UCSD-AML1 (cell line): Measurements from ENCODE around the gene G2E3.
"Not testable (repeated sequence)": the region's sequence is repeated elsewhere in the genome, so short reads cannot be mapped to it uniquely, and the experiment has no call there.

Experiments used
- DNase-seq: peaks from one replicate; lab custom pipeline; 2025; ENCODE audit not compliant: unreplicated experiment; lab: John Stamatoyannopoulos, UW

G2E3 gene

GRCh38 chr14:30560581-30560980 is 1.6 kb downstream of the G2E3 start:
- no peak for DNase-seq

DNA sequence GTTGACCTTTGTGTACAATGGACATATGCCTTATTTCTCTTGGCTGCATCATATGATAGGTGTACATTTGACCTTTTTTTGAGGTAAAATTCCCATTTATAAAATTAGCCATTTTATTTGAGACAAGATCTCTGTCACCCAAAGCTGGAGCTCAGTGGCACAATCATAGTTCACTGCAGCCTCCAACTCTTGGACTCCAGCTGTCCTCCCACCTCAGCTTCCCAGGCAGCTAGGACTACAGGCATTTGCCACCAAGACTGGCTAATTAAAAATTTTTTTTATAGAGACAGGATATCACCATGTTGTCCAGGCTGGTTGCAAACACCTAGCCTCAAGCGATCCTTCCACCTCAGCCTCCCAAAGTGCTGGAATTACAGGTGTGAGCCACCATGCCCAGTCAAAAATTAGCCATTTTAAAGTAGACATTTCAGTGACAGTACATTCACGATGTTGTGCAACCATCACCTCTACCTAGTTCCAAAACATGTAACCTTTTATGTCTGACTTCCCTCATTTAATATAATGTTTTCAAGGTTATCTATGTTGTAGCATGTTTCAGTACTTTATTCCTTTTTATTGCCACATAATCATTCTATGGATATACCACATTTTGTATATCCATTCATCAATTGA is 5.4 kb downstream of the G2E3 start:
- DNase-seq = no peak

GRCh38 chr14:30564868-30565248 is 5.9 kb downstream of the G2E3 start:
- DNase-seq = no peak

DNA sequence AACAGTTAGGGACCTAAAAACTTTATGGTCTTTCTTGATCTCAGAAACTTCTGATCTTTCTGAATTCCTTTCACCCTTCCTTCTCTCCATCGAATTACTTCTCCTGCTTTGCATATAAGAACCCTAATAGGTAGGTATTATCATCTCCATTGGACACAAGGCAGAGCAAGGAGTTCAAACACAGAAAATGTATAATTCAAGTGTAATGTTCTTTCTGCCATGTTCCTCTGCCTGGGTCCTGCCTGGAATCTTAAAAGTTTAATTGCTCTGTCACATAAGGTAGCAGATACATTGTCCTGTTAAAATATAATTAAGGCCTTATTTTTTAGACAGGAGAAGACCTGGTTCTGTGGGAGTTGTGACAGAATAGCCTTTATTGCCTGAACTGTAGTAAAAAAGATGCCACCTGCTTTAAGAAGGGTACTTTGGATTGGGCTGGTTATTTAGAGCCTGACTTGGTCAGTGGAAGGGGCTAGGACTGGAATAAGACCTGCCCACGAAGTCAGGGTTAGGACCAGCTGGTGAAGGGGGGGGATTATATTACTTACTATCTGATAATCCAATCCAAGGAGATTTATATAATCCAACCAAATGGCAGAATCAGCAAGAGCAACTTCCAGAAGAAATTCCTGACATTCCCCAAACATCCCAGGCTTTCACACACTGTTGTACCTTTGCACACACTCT is 10.4 kb downstream of the G2E3 start:
- no peak for DNase-seq

GRCh38 chr14:30569903-30570226 is 10.9 kb downstream of the G2E3 start:
- no peak for DNase-seq

DNA sequence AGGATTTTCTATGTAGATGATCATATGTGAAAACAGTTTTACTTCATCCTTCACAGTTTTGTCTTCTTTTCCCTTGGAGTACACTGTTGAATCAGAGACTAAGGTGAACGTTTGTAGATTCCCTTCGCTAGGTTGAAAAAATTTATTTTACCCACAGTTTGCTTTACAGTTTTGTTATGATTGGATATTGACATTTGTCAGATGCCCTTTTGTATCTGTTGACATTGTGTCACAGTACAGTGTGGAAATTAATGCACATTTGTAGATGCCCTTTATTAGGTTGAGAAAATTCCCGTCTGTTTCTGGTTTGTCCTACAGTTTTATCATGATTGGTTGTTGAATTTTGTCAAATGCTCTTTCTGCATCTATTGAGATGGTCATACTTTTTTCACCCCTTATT is 13.3 kb downstream of the G2E3 start:
- no peak for DNase-seq

DNA sequence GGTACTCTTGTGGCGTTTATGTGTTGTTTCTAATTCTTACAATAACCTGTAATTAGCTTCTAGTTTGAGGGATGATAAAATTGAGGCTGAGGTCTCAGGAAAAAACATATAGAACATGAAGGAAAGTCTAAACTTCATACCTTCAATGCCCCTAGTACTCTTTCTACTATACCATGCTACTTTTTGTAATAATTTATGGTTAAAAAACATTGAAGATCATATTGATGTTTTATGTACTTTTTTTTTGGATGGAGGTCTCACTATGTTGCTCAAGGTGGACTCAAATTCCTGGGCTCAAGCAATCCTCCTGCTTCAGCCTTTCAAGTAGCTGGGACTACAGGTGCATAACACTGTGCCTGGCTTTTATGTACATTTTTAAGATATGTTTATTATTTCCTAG is 13.8 kb downstream of the G2E3 start:
- DNase-seq = no peak

- DNase-seq = peak; percentile 10
These were observed 14.4 kb downstream of the G2E3 start for GRCh38 chr14:30573226-30573814.

- no peak for DNase-seq
These were observed 15.0 kb downstream of the G2E3 start for GRCh38 chr14:30573966-30574365.

DNA sequence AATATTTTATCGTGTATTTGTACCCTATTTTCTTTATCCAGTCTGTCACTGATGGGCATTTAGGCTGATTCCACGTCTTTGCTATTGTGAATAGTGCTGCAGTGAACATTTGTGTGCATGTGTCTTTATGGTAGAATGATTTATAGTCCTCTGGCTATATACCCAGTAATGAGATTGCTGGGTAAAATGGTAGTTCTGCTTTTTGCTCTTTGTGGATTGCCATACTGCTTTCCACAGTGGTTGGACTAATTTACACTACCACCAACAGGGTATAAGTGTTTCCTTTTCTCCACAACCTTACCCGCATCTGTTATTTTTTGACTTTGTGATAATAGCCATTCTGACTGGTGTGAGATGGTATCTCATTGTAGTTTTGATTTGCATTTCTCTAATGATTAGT is 15.8 kb downstream of the G2E3 start:
- DNase-seq = not testable (repeated sequence)

DNA sequence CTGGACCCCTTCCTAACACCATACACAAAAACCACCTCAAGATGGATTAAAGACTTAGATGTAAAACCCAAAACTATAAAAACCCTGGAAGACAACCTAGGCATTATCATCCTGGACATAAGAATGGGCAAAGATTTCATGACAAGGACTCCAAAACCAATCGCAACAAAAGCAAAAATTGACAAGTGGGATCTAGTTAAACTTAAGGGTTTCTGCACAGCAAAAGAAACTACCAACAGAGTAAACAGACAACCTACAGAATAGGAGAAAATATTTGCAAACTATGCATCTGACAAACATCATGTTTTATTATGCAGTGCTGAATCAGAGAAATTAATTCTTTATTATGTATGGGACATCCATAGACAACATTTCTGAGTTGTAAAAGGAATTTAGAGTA is 17.4 kb downstream of the G2E3 start:
- DNase-seq = not testable (repeated sequence)

GRCh38 chr14:30580616-30581282 is 21.8 kb downstream of the G2E3 start:
- DNase-seq = no peak

DNA sequence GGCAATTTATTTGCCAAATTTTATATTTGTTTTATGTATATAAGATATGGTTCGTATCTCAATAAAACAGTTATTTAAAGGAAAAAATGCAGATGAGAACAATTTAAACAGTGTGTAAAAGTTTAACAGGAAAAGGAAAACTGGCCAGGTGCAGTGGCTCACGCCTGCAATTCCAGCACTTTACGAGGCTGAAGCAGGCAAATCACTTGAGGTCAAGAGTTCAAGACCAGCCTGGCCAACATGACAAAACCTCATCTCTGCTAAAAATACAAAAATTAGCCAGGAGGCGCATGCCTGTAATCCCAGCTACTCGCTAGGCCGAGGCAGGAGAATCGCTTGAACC is 22.3 kb downstream of the G2E3 start:
- no peak for DNase-seq

DNA sequence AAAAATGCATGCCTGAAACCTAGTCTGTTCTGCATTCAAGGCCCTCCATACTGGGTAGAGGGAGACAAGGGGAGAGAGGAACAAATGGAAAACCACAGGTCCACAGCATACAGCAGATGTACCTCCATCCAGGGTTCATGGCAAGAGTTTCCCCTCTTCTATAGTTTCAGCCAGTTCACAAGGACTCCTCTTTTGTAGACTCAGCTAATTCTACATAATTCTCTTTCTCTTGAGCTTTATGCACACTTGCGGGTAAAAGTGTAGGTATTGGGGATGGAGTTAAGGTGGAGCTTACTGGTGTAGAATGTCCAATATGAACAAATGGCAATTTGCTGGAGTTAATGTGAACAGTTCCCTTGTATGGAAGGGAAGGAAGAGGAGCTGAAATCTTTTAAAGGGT is 23.4 kb downstream of the G2E3 start:
- DNase-seq = no peak

DNA sequence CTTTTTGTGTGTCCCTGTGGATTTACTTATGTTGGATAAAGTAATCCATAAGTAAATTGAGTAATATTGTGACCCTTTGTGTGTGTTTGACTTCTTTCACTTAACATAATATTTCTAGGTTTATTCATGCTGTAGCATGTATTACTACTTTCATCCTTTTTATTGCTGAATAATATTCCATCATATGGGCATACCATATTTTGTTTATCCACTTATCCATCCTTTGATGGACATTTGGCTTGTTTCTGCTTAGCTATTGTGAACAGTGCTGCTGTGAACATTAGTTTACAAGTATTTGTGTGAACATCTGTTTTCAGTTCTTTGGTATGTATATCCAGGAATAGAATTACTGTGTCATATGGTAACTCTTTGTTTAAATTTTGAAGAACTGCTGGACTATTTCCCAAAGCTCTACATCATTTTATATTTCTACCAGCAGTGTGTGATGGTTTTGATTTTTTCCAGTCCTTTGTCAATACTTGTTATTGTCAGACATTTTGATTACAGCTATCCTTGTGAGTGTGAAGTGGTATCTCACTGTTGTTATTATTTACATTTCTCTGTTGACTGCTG is 25.2 kb downstream of the G2E3 start:
- DNase-seq = no peak

DNA sequence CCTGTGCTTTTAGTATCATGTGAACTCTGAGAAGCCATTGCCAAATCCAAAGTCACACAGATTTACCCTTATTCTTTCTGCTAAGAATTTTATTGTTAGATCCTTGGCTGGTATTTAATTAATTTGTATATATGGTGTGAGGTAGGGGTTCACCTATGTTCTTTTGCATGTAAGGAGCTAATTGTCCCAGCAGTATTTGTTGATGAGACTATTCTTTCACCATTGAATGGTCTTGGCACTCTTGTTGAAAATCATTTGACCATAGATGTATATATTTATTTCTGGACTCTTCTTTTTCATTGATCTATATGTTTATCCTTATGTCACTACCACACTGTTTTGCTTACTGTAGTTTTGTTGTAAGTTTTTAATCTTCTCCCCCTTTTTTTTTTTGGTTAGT is 26.2 kb downstream of the G2E3 start:
- DNase-seq = no peak

DNA sequence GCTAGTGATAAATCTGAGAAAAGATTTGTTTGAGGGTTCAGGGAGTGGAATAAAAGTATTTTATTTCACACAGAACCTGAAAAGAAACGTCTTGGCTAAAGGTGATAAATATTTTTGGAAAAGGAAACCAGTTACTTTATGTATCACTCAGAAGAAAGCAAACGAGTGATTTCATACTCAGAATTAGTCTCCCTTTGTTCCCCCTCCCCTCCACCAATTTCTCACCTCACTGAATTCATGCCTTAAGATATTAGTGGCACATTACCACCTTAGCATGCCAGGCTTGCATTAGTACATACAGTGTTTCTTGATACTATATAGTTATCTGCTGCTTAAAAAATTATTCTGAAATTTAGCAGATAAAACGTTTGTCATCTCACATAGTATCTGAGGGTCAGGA is 28.2 kb downstream of the G2E3 start:
- no peak for DNase-seq

- no peak for DNase-seq
These were observed 29.9 kb downstream of the G2E3 start for GRCh38 chr14:30588873-30589272.

- DNase-seq = no peak
These were observed 38.0 kb downstream of the G2E3 start for GRCh38 chr14:30596935-30597334.

DNA sequence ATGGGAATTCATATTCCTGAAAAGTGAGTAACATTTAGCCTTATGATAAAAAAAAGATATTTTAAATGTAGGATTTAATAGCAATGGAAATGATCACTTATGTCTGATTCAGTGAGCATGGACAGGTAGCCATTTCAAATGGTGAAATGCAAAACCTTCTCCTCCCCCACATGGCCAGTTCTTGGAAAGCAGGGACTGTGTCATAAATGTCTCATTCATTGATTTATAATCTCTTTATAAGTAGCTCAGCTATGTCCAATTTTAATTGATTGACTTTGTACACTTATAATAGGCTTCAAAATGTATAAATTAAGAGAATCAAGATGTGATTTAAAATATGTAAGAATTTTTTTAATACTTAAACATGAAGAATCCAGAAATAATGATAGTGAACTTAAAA is 38.5 kb downstream of the G2E3 start:
- DNase-seq = no peak

GRCh38 chr14:30600922-30601918 is 42.3 kb downstream of the G2E3 start:
- DNase-seq = no peak
